CD4-positive, alpha-beta T cell treated with Interleukin-10 for 1 hour (primary cell): ENCODE data around the gene GABPB2.

Source experiments
- DNase-seq: peaks from one replicate; pipeline ENCODE4 v3.0.0-alpha.2; 2020

Gene GABPB2

GRCh38 chr1:151133018-151133806, 62.7 kb downstream of the GABPB2 start:
- no peak for DNase-seq

- DNase-seq, result no peak
Measured at GRCh38 chr1:151134396-151134795, 63.8 kb downstream of the GABPB2 start.

GRCh38 chr1:151134991-151135390, 64.4 kb downstream of the GABPB2 start:
- DNase-seq, result no peak

GRCh38 chr1:151135433-151136385, 65.1 kb downstream of the GABPB2 start:
- no peak for DNase-seq

GRCh38 chr1:151137789-151138188, 67.2 kb downstream of the GABPB2 start:
- DNase-seq, result no peak

- DNase-seq, result no peak
Measured at GRCh38 chr1:151142411-151143056, 72.0 kb downstream of the GABPB2 start.

- DNase-seq, result no peak
Measured at GRCh38 chr1:151143057-151143435, 72.5 kb downstream of the GABPB2 start.

- DNase-seq, result no peak
Measured at GRCh38 chr1:151143986-151144385, 73.4 kb downstream of the GABPB2 start.

GRCh38 chr1:151144474-151145303, 74.1 kb downstream of the GABPB2 start:
- no peak for DNase-seq

- DNase-seq, result no peak
Measured at GRCh38 chr1:151145304-151146071, 74.9 kb downstream of the GABPB2 start.

- no peak for DNase-seq
Measured at GRCh38 chr1:151146072-151146411, 75.5 kb downstream of the GABPB2 start.

- peak; percentile 89 for DNase-seq
Measured at GRCh38 chr1:151146412-151147131, 76.0 kb downstream of the GABPB2 start, which contains the start of gene SEMA6C. Gene SEMA6C, minus strand, starts transcription at chr1:151146631. Its CDS starts 4,010 bp downstream, at chr1:151142621.

GRCh38 chr1:151147132-151147503, 76.6 kb downstream of the GABPB2 start:
- no peak for DNase-seq

- no peak for DNase-seq
Measured at GRCh38 chr1:151147665-151148064, 77.1 kb downstream of the GABPB2 start.

GRCh38 chr1:151156515-151156819, 85.9 kb downstream of the GABPB2 start, which contains the start of gene TNFAIP8L2:
Gene TNFAIP8L2, plus strand, starts transcription at chr1:151156649. Its CDS starts 2,049 bp downstream, at chr1:151158698.
- peak; percentile 75 for DNase-seq

- DNase-seq, result peak; percentile 69
Measured at GRCh38 chr1:151157067-151157531, 86.5 kb downstream of the GABPB2 start.

- DNase-seq, result no peak
Measured at GRCh38 chr1:151158326-151158725, 87.8 kb downstream of the GABPB2 start.

- no peak for DNase-seq
Measured at GRCh38 chr1:151158751-151159251, 88.2 kb downstream of the GABPB2 start.

GRCh38 chr1:151159373-151159772, 88.8 kb downstream of the GABPB2 start:
- no peak for DNase-seq

GRCh38 chr1:151164732-151165280, 94.2 kb downstream of the GABPB2 start:
- no peak for DNase-seq
